Activated naive CD8-positive, alpha-beta T cell (primary cell): ENCODE data around the gene PROK2.

Experiments used
- H3K27ac Mint-ChIP-seq: one replicate; pipeline ENCODE4 v1.8.0; 2021; ENCODE audit warnings: mixed read lengths
- H3K27me3 Mint-ChIP-seq: one replicate; pipeline ENCODE4 v1.8.0; 2021; ENCODE audit warnings: mixed read lengths
- H3K36me3 Mint-ChIP-seq: one replicate; pipeline ENCODE4 v1.8.0; 2021; ENCODE audit warnings: mixed read lengths
- H3K4me1 Mint-ChIP-seq: one replicate; pipeline ENCODE4 v1.8.0; 2021; ENCODE audit warnings: low read depth, mixed read lengths
- H3K4me3 Mint-ChIP-seq: one replicate; pipeline ENCODE4 v1.8.0; 2021; ENCODE audit warnings: mild to moderate bottlenecking, mixed read lengths
- H3K9me3 Mint-ChIP-seq: one replicate; pipeline ENCODE4 v1.8.0; 2021; ENCODE audit warnings: low read depth, mixed read lengths

PROK2 gene

DNA sequence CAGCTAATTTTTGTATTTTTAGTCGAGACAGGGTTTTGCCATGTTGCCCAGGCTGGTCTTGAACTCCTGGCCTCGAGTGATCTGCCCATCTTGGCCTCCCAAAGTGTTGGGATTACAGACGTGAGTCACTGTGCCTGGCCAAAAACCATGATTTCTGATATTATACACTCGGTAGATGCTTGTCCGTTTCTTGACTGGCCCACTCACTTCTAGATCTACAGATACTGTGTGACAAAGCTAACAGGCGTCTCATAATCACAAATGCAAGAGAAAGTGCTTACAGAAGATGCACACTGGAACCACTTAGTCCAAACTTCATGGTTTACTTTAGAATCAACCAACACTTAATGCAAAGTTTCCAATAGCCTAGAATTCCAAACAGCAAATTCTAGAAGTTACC is 8.4 kb downstream of the PROK2 start:
- Mint-ChIP-seq H3K36me3 (no peaks in the 10 kb centered on the region), H3K27me3 (peaks cover 13% of the 10 kb centered on the region), H3K9me3 (no peaks in the 10 kb centered on the region), H3K4me3 (no peak overlapping the region), H3K27ac (no peak overlapping the region), H3K4me1 (peaks cover 11% of the 10 kb centered on the region)

DNA sequence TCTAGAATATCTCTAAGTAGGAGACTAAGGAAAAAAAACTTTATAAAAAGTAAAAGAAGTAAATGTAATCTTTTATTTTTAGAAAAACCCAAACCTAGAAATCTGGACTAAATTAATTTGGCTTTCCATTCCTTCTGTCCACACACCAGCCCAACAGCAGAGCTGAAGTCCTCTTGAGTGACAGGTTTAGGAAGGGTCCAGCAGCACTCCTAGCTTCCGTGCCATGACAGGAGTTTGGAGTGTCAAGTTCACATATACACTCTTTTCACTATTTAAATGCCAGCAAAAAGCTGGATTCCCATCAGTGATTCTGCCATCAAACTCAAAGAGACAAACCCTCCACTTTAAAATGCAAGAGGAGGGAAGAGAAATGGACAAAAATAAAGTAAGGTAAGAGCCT is 13.1 kb downstream of the PROK2 start:
- H3K4me1 Mint-ChIP-seq: no peaks in the 10 kb centered on the region
- H3K4me3 Mint-ChIP-seq: no peak overlapping the region
- H3K9me3 Mint-ChIP-seq: no peaks in the 10 kb centered on the region
- H3K27ac Mint-ChIP-seq: no peak overlapping the region
- H3K36me3 Mint-ChIP-seq: no peaks in the 10 kb centered on the region
- peaks cover 2% of the 10 kb centered on the region for H3K27me3 Mint-ChIP-seq

- Mint-ChIP-seq H3K4me3 (no peak overlapping the region), H3K36me3 (no peaks in the 10 kb centered on the region), H3K27ac (no peak overlapping the region), H3K27me3 (peaks cover 2% of the 10 kb centered on the region), H3K4me1 (no peaks in the 10 kb centered on the region), H3K9me3 (no peaks in the 10 kb centered on the region)
Observed at GRCh38 chr3:71771126-71771525, 13.8 kb downstream of the PROK2 start.

DNA sequence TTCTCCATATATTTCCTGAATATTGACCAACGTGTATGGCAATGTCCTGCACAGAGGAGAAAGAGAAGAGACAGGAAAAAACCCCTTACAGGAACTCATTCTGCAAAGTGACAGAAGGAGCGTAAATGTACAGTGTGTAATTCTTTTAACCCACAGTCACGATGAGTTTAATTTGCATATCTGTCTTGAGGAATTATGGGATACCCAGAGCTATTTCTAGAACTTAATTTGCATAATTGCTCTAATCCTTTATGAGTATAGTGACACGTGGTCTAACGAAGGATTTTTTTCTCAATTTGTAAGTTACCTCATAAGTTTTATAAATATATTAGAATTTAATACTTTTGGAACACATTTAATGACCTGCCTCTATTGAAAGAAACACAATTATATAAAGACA is 21.5 kb downstream of the PROK2 start:
- peaks cover 2% of the 10 kb centered on the region for H3K27me3 Mint-ChIP-seq

GRCh38 chr3:71760140-71760539 is 24.8 kb downstream of the PROK2 start:
- no peaks in the 10 kb centered on the region for H3K9me3 Mint-ChIP-seq
- H3K27ac Mint-ChIP-seq: no peak overlapping the region
- no peaks in the 10 kb centered on the region for H3K36me3 Mint-ChIP-seq
- peaks cover 9% of the 10 kb centered on the region for H3K27me3 Mint-ChIP-seq
- no peak overlapping the region for H3K4me3 Mint-ChIP-seq
- H3K4me1 Mint-ChIP-seq: peaks cover 1% of the 10 kb centered on the region

More for the DNA sequence above, 21.5 kb downstream of the PROK2 start:
- no peaks in the 10 kb centered on the region for H3K36me3 Mint-ChIP-seq
- no peaks in the 10 kb centered on the region for H3K9me3 Mint-ChIP-seq
- no peak overlapping the region for H3K27ac Mint-ChIP-seq
- H3K4me1 Mint-ChIP-seq: no peaks in the 10 kb centered on the region
- no peak overlapping the region for H3K4me3 Mint-ChIP-seq

DNA sequence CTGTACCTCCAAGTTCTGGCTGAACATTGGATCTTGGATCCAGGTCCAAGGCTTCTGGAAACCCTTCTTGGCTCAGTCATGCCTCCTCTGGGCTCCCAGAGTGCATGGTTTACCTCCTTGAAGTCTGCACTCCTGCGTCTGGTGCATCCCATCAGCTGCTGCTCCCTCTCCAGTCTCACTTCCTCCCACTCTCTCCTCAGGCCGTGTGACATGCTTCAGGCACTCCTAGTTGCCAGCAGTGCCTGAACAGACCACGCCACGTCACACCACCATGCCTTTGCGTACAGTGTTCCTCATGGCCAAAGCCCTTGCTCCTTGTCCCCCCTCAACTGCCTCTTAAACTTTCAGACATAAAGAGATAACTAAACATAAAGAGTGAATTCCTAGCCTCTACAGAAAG is 25.5 kb downstream of the PROK2 start:
- Mint-ChIP-seq H3K4me1 (peaks cover 2% of the 10 kb centered on the region), H3K27me3 (peaks cover 9% of the 10 kb centered on the region), H3K4me3 (no peak overlapping the region), H3K27ac (no peak overlapping the region), H3K36me3 (no peaks in the 10 kb centered on the region), H3K9me3 (no peaks in the 10 kb centered on the region)

GRCh38 chr3:71758091-71758490 is 26.9 kb downstream of the PROK2 start:
- Mint-ChIP-seq H3K4me3 (no peak overlapping the region), H3K27me3 (peaks cover 9% of the 10 kb centered on the region), H3K27ac (no peak overlapping the region), H3K9me3 (no peaks in the 10 kb centered on the region), H3K36me3 (no peaks in the 10 kb centered on the region), H3K4me1 (peaks cover 3% of the 10 kb centered on the region)

DNA sequence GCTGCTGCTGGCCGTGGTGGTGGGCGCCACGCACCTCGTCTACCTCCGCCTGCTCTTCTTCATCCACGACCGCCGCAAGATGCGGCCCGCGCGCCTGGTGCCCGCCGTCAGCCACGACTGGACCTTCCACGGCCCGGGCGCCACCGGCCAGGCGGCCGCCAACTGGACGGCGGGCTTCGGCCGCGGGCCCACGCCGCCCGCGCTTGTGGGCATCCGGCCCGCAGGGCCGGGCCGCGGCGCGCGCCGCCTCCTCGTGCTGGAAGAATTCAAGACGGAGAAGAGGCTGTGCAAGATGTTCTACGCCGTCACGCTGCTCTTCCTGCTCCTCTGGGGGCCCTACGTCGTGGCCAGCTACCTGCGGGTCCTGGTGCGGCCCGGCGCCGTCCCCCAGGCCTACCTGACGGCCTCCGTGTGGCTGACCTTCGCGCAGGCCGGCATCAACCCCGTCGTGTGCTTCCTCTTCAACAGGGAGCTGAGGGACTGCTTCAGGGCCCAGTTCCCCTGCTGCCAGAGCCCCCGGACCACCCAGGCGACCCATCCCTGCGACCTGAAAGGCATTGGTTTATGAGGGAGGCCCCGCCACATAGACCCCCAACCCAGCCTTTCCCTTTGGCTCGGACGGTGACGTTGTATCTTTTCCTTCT is 30.2 kb downstream of the PROK2 start:
- no peak overlapping the region for H3K27ac Mint-ChIP-seq
- H3K4me1 Mint-ChIP-seq: peaks cover 7% of the 10 kb centered on the region
- H3K4me3 Mint-ChIP-seq: peak overlapping the region; percentile 81
- no peaks in the 10 kb centered on the region for H3K9me3 Mint-ChIP-seq
- peaks cover 26% of the 10 kb centered on the region for H3K27me3 Mint-ChIP-seq
- H3K36me3 Mint-ChIP-seq: no peaks in the 10 kb centered on the region

- H3K36me3 Mint-ChIP-seq: no peaks in the 10 kb centered on the region
- H3K4me1 Mint-ChIP-seq: peaks cover 7% of the 10 kb centered on the region
- H3K9me3 Mint-ChIP-seq: no peaks in the 10 kb centered on the region
- H3K27me3 Mint-ChIP-seq: peaks cover 27% of the 10 kb centered on the region
- no peak within 1 kb of the TSS for H3K27ac Mint-ChIP-seq
- peak within 1 kb of the TSS; percentile 78 for H3K4me3 Mint-ChIP-seq
Observed at GRCh38 chr3:71753701-71754609, 31.0 kb downstream of the PROK2 start, which contains the start of gene GPR27. TSS of gene GPR27 (plus strand) at chr3:71753855. CDS start at chr3:71754050, 195 bp downstream.

DNA sequence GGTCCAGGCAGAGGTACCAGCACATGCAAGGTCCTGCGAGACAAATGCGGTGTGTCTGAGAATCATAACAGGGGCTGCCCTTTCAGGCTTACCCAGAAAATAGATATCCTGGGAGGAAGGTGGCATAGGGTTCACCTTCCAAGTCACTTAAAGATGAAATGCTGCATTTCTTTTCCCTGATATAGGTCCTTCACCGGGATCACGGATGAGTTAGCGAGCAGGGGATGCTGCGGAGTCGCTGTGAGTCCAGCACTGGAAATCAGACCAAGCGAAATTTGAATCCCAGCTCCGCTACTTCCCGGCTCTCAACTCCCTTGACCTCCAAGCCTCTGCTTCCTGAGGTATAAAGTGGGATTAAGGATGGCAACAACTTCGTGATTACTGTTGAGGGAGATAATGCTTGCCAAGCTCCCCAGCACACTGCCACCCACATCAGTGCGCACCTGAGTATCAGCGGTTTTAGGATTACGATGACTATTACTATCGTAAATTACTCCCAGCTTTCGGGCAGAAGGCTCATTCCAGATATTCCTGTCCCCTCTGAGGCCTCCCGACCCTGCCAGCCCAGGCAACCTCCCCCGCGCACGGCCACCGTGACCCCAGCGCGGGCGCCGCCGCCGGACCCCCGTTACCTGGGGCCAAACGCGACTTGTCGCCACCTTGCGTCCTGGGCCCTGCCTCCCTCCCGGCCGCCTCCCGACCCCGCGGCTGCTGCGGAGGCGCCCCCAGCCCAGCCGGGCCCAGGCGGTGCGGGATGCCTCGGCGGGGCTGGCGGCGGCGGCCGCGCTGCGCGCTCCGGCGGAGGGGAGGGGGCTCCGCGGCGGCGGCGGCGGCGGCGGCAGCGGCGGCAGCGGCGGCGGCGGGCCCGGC is 31.9 kb downstream of the PROK2 start:
- peaks cover 29% of the 10 kb centered on the region for H3K27me3 Mint-ChIP-seq
- H3K9me3 Mint-ChIP-seq: no peaks in the 10 kb centered on the region
- H3K4me1 Mint-ChIP-seq: peaks cover 7% of the 10 kb centered on the region
- no peaks in the 10 kb centered on the region for H3K36me3 Mint-ChIP-seq
- H3K4me3 Mint-ChIP-seq: peak overlapping the region; percentile 78
- H3K27ac Mint-ChIP-seq: no peak overlapping the region

DNA sequence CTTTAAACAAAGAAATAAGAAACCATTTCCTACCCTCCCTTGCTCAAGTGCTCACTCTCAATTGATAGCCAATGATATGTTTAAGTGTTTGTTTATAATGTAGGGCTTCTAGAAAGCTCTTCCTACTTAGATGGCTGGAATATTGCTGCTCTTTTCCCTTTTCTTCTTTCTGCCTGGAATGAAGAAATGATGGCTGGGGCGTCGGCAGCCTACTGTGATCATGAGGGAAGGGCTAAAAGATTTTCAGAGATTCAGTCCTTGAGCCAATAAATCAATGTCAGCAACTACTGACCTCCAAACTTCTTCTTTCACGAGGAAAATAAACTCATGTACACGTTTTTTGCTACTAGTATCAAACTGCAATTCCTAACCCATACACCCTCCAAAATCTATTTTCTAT is 33.3 kb downstream of the PROK2 start:
- peaks cover 7% of the 10 kb centered on the region for H3K4me1 Mint-ChIP-seq
- H3K27me3 Mint-ChIP-seq: peaks cover 29% of the 10 kb centered on the region
- H3K27ac Mint-ChIP-seq: no peak overlapping the region
- no peak overlapping the region for H3K4me3 Mint-ChIP-seq
- H3K9me3 Mint-ChIP-seq: no peaks in the 10 kb centered on the region
- no peaks in the 10 kb centered on the region for H3K36me3 Mint-ChIP-seq

GRCh38 chr3:71744738-71745137 is 40.2 kb downstream of the PROK2 start:
- H3K4me1 Mint-ChIP-seq: no peaks in the 10 kb centered on the region
- no peak overlapping the region for H3K4me3 Mint-ChIP-seq
- H3K9me3 Mint-ChIP-seq: peaks cover 38% of the 10 kb centered on the region
- peaks cover 16% of the 10 kb centered on the region for H3K36me3 Mint-ChIP-seq
- H3K27me3 Mint-ChIP-seq: peaks cover 4% of the 10 kb centered on the region
- H3K27ac Mint-ChIP-seq: no peak overlapping the region

- H3K4me1 Mint-ChIP-seq: no peaks in the 10 kb centered on the region
- H3K4me3 Mint-ChIP-seq: no peak overlapping the region
- no peak overlapping the region for H3K27ac Mint-ChIP-seq
- H3K27me3 Mint-ChIP-seq: no peaks in the 10 kb centered on the region
- H3K36me3 Mint-ChIP-seq: peaks cover 16% of the 10 kb centered on the region
- peaks cover 40% of the 10 kb centered on the region for H3K9me3 Mint-ChIP-seq
Observed at GRCh38 chr3:71742621-71743020, 42.3 kb downstream of the PROK2 start.

GRCh38 chr3:71734881-71735280 is 50.1 kb downstream of the PROK2 start:
- peaks cover 4% of the 10 kb centered on the region for H3K36me3 Mint-ChIP-seq
- peaks cover 4% of the 10 kb centered on the region for H3K27me3 Mint-ChIP-seq
- peaks cover 13% of the 10 kb centered on the region for H3K4me1 Mint-ChIP-seq
- H3K4me3 Mint-ChIP-seq: no peak overlapping the region
- H3K27ac Mint-ChIP-seq: no peak overlapping the region
- peaks cover 10% of the 10 kb centered on the region for H3K9me3 Mint-ChIP-seq

GRCh38 chr3:71733319-71733718 is 51.6 kb downstream of the PROK2 start:
- Mint-ChIP-seq H3K9me3 (peaks cover 10% of the 10 kb centered on the region), H3K36me3 (peaks cover 4% of the 10 kb centered on the region), H3K4me1 (peaks cover 24% of the 10 kb centered on the region), H3K27me3 (peaks cover 4% of the 10 kb centered on the region), H3K27ac (no peak overlapping the region), H3K4me3 (no peak overlapping the region)
